Measurements from ENCODE around the gene RBM38. TPM values are rescaled to one million over a fixed set of nuclear protein-coding genes. Genes with fewer than 3 reads are reported as not detected.
A peak's percentile ranks its signal among the peaks of the same experiment; 100 is the strongest.

Gene RBM38
- total and polyA plus RNA-seq, 2 of the 13 experiments (the other 11 are each of a cell fraction or from before 2014, with no cell fraction given), result 24.2 to 34.2 TPM

DNA sequence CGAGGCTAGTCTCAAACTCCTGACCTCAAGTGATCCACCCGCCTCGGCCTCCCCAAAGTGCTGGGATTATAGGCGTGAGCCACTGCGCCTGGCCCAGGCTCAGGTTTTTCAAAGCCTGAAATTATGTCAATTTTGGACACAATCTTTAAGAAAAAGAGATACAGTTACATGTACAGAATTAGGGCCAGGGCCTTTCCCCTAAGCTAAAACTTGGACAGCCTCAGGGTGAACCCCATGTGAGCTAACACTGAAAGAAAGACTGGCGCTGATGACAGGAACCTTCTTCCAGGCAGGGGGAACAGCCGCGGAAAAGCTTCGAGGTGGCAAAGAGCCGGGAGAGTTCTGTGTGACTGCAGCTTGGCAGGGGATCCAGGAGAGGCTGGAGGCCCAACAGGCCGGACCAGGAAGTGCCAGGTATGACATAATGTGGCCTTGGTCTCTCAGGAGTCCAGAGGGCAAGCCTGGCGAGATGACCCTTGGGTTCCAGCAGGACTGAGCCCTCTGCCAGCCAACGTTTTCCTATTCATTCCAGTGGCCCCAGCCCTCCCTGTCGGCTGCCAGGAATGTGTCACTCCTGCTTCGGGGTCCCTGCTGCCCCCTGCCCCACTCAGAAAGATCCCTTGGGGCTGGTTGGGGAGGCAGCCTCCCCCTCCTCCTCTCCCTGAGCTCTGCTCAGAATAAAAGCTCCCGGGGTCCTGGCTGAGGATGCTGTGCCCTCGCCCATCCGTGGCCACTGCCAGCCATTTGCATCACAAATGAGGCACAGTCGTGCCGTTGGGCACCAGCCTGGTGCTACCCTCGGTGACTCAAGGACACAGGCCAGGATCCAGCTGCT lies 37.3 kb downstream of the RBM38 start (continued):
- TF ChIP-seq ZNF883 (CRISPR knock-in tag; IDR thresholded peaks at IDR 0.05; ENCODE audit: not compliant biosample characterization), result no peak
- TF ChIP-seq PHF5A (CRISPR knock-in tag; IDR thresholded peaks at IDR 0.05; ENCODE audit: low read depth, unreplicated experiment), result no peak
- TF ChIP-seq NKX3-1 (CRISPR knock-in tag; IDR thresholded peaks at IDR 0.05), result no peak
- TF ChIP-seq SOX6 (IDR thresholded peaks at IDR 0.05), result no peak
- TF ChIP-seq SOX6 (CRISPR knock-in tag; IDR thresholded peaks at IDR 0.05), result peak; percentile 42
- TF ChIP-seq NR2F6 (IDR thresholded peaks at IDR 0.05), result peak; percentile 76
- TF ChIP-seq NR2F6 (CRISPR knock-in tag; IDR thresholded peaks at IDR 0.05), result peak; percentile 79
- TF ChIP-seq TGIF2 (CRISPR knock-in tag; IDR thresholded peaks at IDR 0.05), result no peak
- TF ChIP-seq, protein P1, sequence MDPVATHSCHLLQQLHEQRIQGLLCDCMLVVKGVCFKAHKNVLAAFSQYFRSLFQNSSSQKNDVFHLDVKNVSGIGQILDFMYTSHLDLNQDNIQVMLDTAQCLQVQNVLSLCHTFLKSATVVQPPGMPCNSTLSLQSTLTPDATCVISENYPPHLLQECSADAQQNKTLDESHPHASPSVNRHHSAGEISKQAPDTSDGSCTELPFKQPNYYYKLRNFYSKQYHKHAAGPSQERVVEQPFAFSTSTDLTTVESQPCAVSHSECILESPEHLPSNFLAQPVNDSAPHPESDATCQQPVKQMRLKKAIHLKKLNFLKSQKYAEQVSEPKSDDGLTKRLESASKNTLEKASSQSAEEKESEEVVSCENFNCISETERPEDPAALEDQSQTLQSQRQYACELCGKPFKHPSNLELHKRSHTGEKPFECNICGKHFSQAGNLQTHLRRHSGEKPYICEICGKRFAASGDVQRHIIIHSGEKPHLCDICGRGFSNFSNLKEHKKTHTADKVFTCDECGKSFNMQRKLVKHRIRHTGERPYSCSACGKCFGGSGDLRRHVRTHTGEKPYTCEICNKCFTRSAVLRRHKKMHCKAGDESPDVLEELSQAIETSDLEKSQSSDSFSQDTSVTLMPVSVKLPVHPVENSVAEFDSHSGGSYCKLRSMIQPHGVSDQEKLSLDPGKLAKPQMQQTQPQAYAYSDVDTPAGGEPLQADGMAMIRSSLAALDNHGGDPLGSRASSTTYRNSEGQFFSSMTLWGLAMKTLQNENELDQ (CRISPR knock-in tag; IDR thresholded peaks at IDR 0.05; ENCODE audit: borderline replicate concordance), result no peak
- no peak for TF ChIP-seq ZNF878 (CRISPR knock-in tag; IDR thresholded peaks at IDR 0.05)
- TF ChIP-seq, protein P2, sequence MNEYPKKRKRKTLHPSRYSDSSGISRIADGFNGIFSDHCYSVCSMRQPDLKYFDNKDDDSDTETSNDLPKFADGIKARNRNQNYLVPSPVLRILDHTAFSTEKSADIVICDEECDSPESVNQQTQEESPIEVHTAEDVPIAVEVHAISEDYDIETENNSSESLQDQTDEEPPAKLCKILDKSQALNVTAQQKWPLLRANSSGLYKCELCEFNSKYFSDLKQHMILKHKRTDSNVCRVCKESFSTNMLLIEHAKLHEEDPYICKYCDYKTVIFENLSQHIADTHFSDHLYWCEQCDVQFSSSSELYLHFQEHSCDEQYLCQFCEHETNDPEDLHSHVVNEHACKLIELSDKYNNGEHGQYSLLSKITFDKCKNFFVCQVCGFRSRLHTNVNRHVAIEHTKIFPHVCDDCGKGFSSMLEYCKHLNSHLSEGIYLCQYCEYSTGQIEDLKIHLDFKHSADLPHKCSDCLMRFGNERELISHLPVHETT (CRISPR knock-in tag; conservative IDR thresholded peaks at IDR 0.05), result no peak
- TF ChIP-seq CCDC6 (CRISPR knock-in tag; IDR thresholded peaks at IDR 0.05), result no peak
- TF ChIP-seq, protein P3, sequence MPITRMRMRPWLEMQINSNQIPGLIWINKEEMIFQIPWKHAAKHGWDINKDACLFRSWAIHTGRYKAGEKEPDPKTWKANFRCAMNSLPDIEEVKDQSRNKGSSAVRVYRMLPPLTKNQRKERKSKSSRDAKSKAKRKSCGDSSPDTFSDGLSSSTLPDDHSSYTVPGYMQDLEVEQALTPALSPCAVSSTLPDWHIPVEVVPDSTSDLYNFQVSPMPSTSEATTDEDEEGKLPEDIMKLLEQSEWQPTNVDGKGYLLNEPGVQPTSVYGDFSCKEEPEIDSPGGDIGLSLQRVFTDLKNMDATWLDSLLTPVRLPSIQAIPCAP (CRISPR knock-in tag; IDR thresholded peaks at IDR 0.05; ENCODE audit: low read depth), result no peak
- TF ChIP-seq ZNF816 (CRISPR knock-in tag; IDR thresholded peaks at IDR 0.05; ENCODE audit: borderline replicate concordance), result peak; percentile 60; the same call in 1 of the 2 replicates
- TF ChIP-seq PCBP1 (IDR thresholded peaks at IDR 0.05; ENCODE audit: borderline replicate concordance, low read depth, low read length), result peak; percentile 37; the same call in 1 of the 2 replicates
- no peak for TF ChIP-seq CAMTA2 (CRISPR knock-in tag; IDR thresholded peaks at IDR 0.05; ENCODE audit: borderline replicate concordance)
- no peak for TF ChIP-seq RARG (CRISPR knock-in tag; IDR thresholded peaks at IDR 0.05; ENCODE audit: low read depth)
- TF ChIP-seq NONO (IDR thresholded peaks at IDR 0.05), result no peak
- no peak for TF ChIP-seq NONO (CRISPR knock-in tag; conservative IDR thresholded peaks at IDR 0.05)
- TF ChIP-seq RFXAP (CRISPR knock-in tag; IDR thresholded peaks at IDR 0.05; ENCODE audit: borderline replicate concordance), result no peak
